Activated CD8-positive, alpha-beta memory T cell treated with anti-CD3 and anti-CD28 coated beads, Interleukin-2, amount 10 ng/mL, durations not matched to agents 7 days and 5 days (primary cell): ENCODE results near the gene SIRT2. TPM values are rescaled to one million over a fixed set of nuclear protein-coding genes. Genes with fewer than 3 reads are reported as not detected.
"Not testable (repeated sequence)": the region's sequence is repeated elsewhere in the genome, so short reads cannot be mapped to it uniquely, and the experiment has no call there.

Experiments used
- ATAC-seq: fragments of 150-1000 bp; cut with Tn5 transposase; one replicate; pipeline ENCODE4 v1.10.0; 2021; ENCODE audit warnings: moderate library complexity
- CTCF ChIA-PET: fragments of 350-600 bp; sonication (Branson Sonifier 250); formaldehyde crosslinking; loops from one replicate; lab custom pipeline; 2021; ENCODE audit warnings: antibody characterized with exemption; lab: Charles Lee
- DNase-seq: peaks from one replicate; pipeline ENCODE4 v3.0.0-alpha.2; 2020
- H3K27ac Mint-ChIP-seq: one replicate; pipeline ENCODE4 v1.8.0; 2021; ENCODE audit warnings: mild to moderate bottlenecking, mixed read lengths
- H3K27me3 Mint-ChIP-seq: one replicate; pipeline ENCODE4 v1.8.0; 2021; ENCODE audit warnings: mixed read lengths
- H3K36me3 Mint-ChIP-seq: one replicate; pipeline ENCODE4 v1.8.0; 2021; ENCODE audit warnings: mild to moderate bottlenecking, mixed read lengths
- H3K4me1 Mint-ChIP-seq: one replicate; pipeline ENCODE4 v1.8.0; 2021; ENCODE audit warnings: mixed read lengths
- H3K4me3 Mint-ChIP-seq: one replicate; pipeline ENCODE4 v1.8.0; 2021; ENCODE audit warnings: mild to moderate bottlenecking, moderate library complexity, mixed read lengths
- H3K9me3 Mint-ChIP-seq: one replicate; pipeline ENCODE4 v1.8.0; 2022; ENCODE audit warnings: low read depth, mixed read lengths
- total RNA-seq, 2 experiments: library from RNA; stranded (reverse); gene quantifications; one replicate each; pipeline ENCODE4 v1.2.3, GENCODE V29; 2021

SIRT2 gene
- total RNA-seq, 2 experiments from 2014 or later: 47.1 to 47.8 TPM

GRCh38 chr19:38901683-38902082, 2.3 kb upstream of the SIRT2 start:
- peaks cover 40% of the 10 kb centered on the region for H3K4me1 Mint-ChIP-seq
- DNase-seq (no peak), ATAC-seq (no peak)
- H3K27ac Mint-ChIP-seq: peak overlapping the region; percentile 14
- H3K27me3 Mint-ChIP-seq: no peaks in the 10 kb centered on the region
- peak overlapping the region; percentile 21 for H3K4me3 Mint-ChIP-seq
- no peaks in the 10 kb centered on the region for H3K9me3 Mint-ChIP-seq
- CTCF ChIA-PET: interaction anchor here (1.0 to 4.0 kb wide), 4 partner anchors 14 to 268 kb away, joined by 3 to 34 read pairs (median 5); partner anchors contain the start of genes MRPS12 and SARS2
- peaks cover 34% of the 10 kb centered on the region for H3K36me3 Mint-ChIP-seq

- Mint-ChIP-seq H3K36me3 (peaks cover 31% of the 10 kb centered on the region), H3K27ac (peak overlapping the region; percentile 54), H3K4me3 (peak overlapping the region; percentile 97), H3K27me3 (no peaks in the 10 kb centered on the region), H3K9me3 (no peaks in the 10 kb centered on the region), H3K4me1 (peaks cover 40% of the 10 kb centered on the region)
- CTCF ChIA-PET: interaction anchor here (0.6 to 4.0 kb wide), 9 partner anchors 13 to 355 kb away, joined by 3 to 34 read pairs (median 5); partner anchors contain the start of genes MRPS12 and SARS2
- ATAC-seq (no peak), DNase-seq (no peak)
Observed at GRCh38 chr19:38900743-38901190, 1.3 kb upstream of the SIRT2 start.

GRCh38 chr19:38900202-38900629, 798 bp upstream of the SIRT2 start:
- peaks cover 40% of the 10 kb centered on the region for H3K4me1 Mint-ChIP-seq
- H3K9me3 Mint-ChIP-seq: no peaks in the 10 kb centered on the region
- peaks cover 28% of the 10 kb centered on the region for H3K36me3 Mint-ChIP-seq
- H3K27ac Mint-ChIP-seq: peak overlapping the region; percentile 92
- no peaks in the 10 kb centered on the region for H3K27me3 Mint-ChIP-seq
- ATAC-seq (no peak), DNase-seq (no peak)
- CTCF ChIA-PET: interaction anchor here (0.6 to 4.0 kb wide), 10 partner anchors 13 to 581 kb away, joined by 3 to 34 read pairs (median 4); partner anchors contain the start of genes FAM98C, MRPS12 and SARS2
- peak overlapping the region; percentile 97 for H3K4me3 Mint-ChIP-seq

- CTCF ChIA-PET: interaction anchor here (3.2 kb wide), 1 partner anchor 11 kb away, joined by 13 read pairs; no protein-coding TSS in a partner anchor
- H3K27ac Mint-ChIP-seq: peak overlapping the region; percentile 92
- H3K36me3 Mint-ChIP-seq: peaks cover 19% of the 10 kb centered on the region
- H3K4me1 Mint-ChIP-seq: peaks cover 33% of the 10 kb centered on the region
- no peaks in the 10 kb centered on the region for H3K27me3 Mint-ChIP-seq
- ATAC-seq (no peak), DNase-seq (no peak)
- H3K9me3 Mint-ChIP-seq: no peaks in the 10 kb centered on the region
- peak overlapping the region; percentile 97 for H3K4me3 Mint-ChIP-seq
Observed at GRCh38 chr19:38898788-38899446, 501 bp downstream of the SIRT2 start.

- Mint-ChIP-seq H3K27ac (no peak overlapping the region), H3K9me3 (no peaks in the 10 kb centered on the region), H3K4me3 (no peak overlapping the region), H3K27me3 (no peaks in the 10 kb centered on the region), H3K36me3 (peaks cover 1% of the 10 kb centered on the region), H3K4me1 (peaks cover 14% of the 10 kb centered on the region)
- ATAC-seq (no peak), DNase-seq (no peak)
- CTCF ChIA-PET: no interaction called here
Observed at GRCh38 chr19:38894968-38895367, 4.5 kb downstream of the SIRT2 start.

GRCh38 chr19:38893341-38893771, 6.1 kb downstream of the SIRT2 start:
- Mint-ChIP-seq H3K9me3 (no peaks in the 10 kb centered on the region), H3K4me3 (no peak overlapping the region), H3K36me3 (peaks cover under 1% of the 10 kb centered on the region), H3K27me3 (no peaks in the 10 kb centered on the region), H3K4me1 (peaks cover 7% of the 10 kb centered on the region), H3K27ac (no peak overlapping the region)
- DNase-seq: no peak
- no peak for ATAC-seq
- CTCF ChIA-PET: interaction anchor here (3.0 kb wide), 1 partner anchor 15 kb away, joined by 12 read pairs; the partner anchor contains the start of gene RINL

GRCh38 chr19:38892841-38893240, 6.6 kb downstream of the SIRT2 start:
- peaks cover 2% of the 10 kb centered on the region for H3K4me1 Mint-ChIP-seq
- peaks cover 2% of the 10 kb centered on the region for H3K36me3 Mint-ChIP-seq
- ATAC-seq (no peak), DNase-seq (no peak)
- CTCF ChIA-PET: interaction anchor here (3.0 kb wide), 1 partner anchor 15 kb away, joined by 12 read pairs; the partner anchor contains the start of gene RINL
- H3K4me3 Mint-ChIP-seq: no peak overlapping the region
- no peak overlapping the region for H3K27ac Mint-ChIP-seq
- no peaks in the 10 kb centered on the region for H3K27me3 Mint-ChIP-seq
- H3K9me3 Mint-ChIP-seq: no peaks in the 10 kb centered on the region

GRCh38 chr19:38891771-38892170, 7.6 kb downstream of the SIRT2 start:
- ATAC-seq (no peak), DNase-seq (no peak)
- no peak overlapping the region for H3K4me3 Mint-ChIP-seq
- no peaks in the 10 kb centered on the region for H3K4me1 Mint-ChIP-seq
- no peaks in the 10 kb centered on the region for H3K9me3 Mint-ChIP-seq
- CTCF ChIA-PET: interaction anchor here (0.8 to 3.0 kb wide), 2 partner anchors 14 to 38 kb away, joined by 4 to 12 read pairs; partner anchors contain the start of gene RINL
- no peaks in the 10 kb centered on the region for H3K27me3 Mint-ChIP-seq
- H3K36me3 Mint-ChIP-seq: peaks cover 2% of the 10 kb centered on the region
- no peak overlapping the region for H3K27ac Mint-ChIP-seq

GRCh38 chr19:38890686-38891085, 8.7 kb downstream of the SIRT2 start:
- H3K4me3 Mint-ChIP-seq: no peak overlapping the region
- H3K36me3 Mint-ChIP-seq: peaks cover 2% of the 10 kb centered on the region
- ATAC-seq: no peak
- no peaks in the 10 kb centered on the region for H3K27me3 Mint-ChIP-seq
- H3K9me3 Mint-ChIP-seq: no peaks in the 10 kb centered on the region
- CTCF ChIA-PET: no interaction called here
- no peaks in the 10 kb centered on the region for H3K4me1 Mint-ChIP-seq
- no peak overlapping the region for H3K27ac Mint-ChIP-seq
- no peak for DNase-seq

- H3K36me3 Mint-ChIP-seq: peaks cover 2% of the 10 kb centered on the region
- H3K27me3 Mint-ChIP-seq: no peaks in the 10 kb centered on the region
- CTCF ChIA-PET: interaction anchor here (1.5 to 4.2 kb wide), 2 partner anchors 12 to 63 kb away, joined by 3 to 55 read pairs; partner anchors contain the start of gene RINL
- no peak overlapping the region for H3K4me3 Mint-ChIP-seq
- H3K4me1 Mint-ChIP-seq: no peaks in the 10 kb centered on the region
- no peak for ATAC-seq
- no peaks in the 10 kb centered on the region for H3K9me3 Mint-ChIP-seq
- H3K27ac Mint-ChIP-seq: no peak overlapping the region
- DNase-seq: no peak
Observed at GRCh38 chr19:38889803-38890202, 9.6 kb downstream of the SIRT2 start.

GRCh38 chr19:38888876-38889275, 10.5 kb downstream of the SIRT2 start:
- no peak overlapping the region for H3K27ac Mint-ChIP-seq
- H3K36me3 Mint-ChIP-seq: peaks cover 2% of the 10 kb centered on the region
- no peaks in the 10 kb centered on the region for H3K27me3 Mint-ChIP-seq
- no peaks in the 10 kb centered on the region for H3K9me3 Mint-ChIP-seq
- CTCF ChIA-PET: interaction anchor here (0.9 to 4.2 kb wide), 10 partner anchors 12 to 486 kb away, joined by 3 to 55 read pairs (median 6); partner anchors contain the start of genes FAM98C and RINL
- no peaks in the 10 kb centered on the region for H3K4me1 Mint-ChIP-seq
- DNase-seq (no peak), ATAC-seq (no peak)
- H3K4me3 Mint-ChIP-seq: no peak overlapping the region

- not testable (repeated sequence) for H3K27ac Mint-ChIP-seq, H3K9me3 Mint-ChIP-seq, H3K36me3 Mint-ChIP-seq, DNase-seq, H3K4me3 Mint-ChIP-seq, H3K27me3 Mint-ChIP-seq, H3K4me1 Mint-ChIP-seq, ATAC-seq
- CTCF ChIA-PET: interaction anchor here (1.1 to 1.2 kb wide), 2 partner anchors 46 to 147 kb away, joined by 3 read pairs; partner anchors contain the start of genes MRPS12 and SARS2
Observed at GRCh38 chr19:38884691-38885090, 14.7 kb downstream of the SIRT2 start.

- H3K9me3 Mint-ChIP-seq: no peaks in the 10 kb centered on the region
- CTCF ChIA-PET: no interaction called here
- DNase-seq (no peak), ATAC-seq (no peak)
- peaks cover 9% of the 10 kb centered on the region for H3K4me1 Mint-ChIP-seq
- H3K27ac Mint-ChIP-seq: peak overlapping the region; percentile 42
- no peaks in the 10 kb centered on the region for H3K27me3 Mint-ChIP-seq
- H3K4me3 Mint-ChIP-seq: no peak overlapping the region
- peaks cover 2% of the 10 kb centered on the region for H3K36me3 Mint-ChIP-seq
Observed at GRCh38 chr19:38883286-38883685, 16.1 kb downstream of the SIRT2 start.
